Measurements from ENCODE around the gene FRS2. TPM values are rescaled to one million over a fixed set of nuclear protein-coding genes. Genes with fewer than 3 reads are reported as not detected.

FRS2 gene, protein sequence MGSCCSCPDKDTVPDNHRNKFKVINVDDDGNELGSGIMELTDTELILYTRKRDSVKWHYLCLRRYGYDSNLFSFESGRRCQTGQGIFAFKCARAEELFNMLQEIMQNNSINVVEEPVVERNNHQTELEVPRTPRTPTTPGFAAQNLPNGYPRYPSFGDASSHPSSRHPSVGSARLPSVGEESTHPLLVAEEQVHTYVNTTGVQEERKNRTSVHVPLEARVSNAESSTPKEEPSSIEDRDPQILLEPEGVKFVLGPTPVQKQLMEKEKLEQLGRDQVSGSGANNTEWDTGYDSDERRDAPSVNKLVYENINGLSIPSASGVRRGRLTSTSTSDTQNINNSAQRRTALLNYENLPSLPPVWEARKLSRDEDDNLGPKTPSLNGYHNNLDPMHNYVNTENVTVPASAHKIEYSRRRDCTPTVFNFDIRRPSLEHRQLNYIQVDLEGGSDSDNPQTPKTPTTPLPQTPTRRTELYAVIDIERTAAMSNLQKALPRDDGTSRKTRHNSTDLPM
- total RNA-seq: 37.6 and 41.1 TPM in 2 replicates

DNA sequence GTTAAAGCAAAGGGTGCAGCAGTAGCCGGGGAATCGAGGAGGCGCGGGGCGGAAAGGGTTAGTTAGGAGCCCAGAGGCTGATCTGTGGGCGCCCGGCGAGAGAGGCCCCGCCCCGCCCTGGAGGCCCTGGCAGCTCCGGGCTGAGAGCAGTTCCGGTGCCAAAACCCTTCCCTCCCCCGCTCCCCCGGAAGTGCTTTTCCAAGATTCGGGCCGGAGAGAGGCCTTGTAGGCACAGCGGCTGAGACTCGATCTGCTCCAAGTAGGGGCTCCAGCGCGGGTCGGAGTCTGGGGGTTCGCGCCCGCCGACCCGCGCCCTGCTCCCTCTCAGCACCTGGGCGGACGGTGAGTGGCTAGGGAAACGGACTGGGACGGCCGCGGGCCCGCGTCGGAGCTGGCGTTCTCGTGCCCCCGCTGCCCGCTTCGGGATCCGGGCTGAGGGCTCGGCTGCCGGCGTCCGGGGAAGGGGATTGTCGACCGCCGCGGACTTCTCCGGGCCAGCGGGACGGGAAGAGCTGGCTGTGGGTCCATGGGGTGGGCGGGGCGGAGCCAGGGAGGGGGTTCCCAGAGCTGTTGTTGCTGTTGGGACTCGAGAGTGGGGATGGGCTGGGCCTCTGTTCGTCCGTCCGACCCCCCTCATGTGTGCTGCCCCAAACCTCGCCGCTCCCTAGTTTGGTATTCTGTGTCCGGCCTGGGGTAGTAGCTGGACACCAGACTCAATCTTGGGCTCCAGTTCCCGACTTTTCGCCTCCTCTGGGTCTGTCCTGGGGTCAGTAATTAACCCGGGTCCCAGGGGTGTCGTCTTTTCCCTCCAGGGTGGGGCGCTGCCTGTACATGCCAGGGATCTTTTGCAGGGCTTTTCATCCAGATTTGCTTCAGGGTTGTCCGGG lies at the start of gene FRS2:
Gene FRS2 (plus strand): TSS at position 200 of the 887 bp plus-strand sequence. CDS start 98,643 bp downstream, outside the sequence.

DNA sequence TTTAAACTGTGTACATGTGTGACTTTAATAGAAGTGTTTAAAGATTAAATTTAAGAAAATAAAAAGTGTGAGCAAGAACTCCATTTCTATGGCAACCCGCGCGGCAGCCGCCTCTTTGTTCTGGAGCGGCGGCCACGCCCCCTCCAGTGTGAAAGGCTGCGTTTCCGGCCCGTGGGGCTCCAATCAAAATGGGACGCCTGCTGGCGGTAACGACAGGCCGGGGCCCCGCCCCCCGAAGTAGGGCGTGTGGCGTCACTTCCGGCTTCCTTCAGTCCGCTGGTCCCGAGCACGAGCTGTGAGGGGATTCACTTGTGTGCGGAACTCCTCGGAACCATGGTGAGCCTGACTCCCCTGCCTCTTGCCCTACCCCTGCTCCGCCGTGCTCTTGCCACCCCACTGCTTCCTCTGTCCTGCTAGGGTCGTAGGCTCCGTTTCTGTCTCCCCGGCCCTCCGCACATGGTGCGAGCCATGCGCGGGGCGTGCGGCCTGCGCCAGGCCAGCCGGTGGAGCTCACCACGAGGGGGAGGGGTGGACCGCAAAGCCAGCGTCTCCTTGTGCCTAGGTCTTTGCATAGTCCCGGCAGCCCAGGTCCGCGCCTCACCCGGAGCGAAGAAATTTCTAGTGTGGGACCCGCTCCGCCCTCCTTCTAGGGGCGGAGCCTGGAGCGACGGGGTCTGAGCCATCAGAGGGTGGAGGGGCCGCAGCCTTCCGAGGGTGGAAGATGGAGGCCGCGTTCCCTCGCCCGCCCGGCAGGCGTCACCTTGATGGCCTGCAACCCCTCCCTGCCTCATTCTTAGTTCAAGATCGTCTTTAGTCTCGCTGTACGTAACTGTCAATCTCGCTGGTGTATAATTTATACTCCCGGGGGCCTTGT lies 115.2 kb downstream of the FRS2 start, which contains the start of gene CCT2:
Gene CCT2 (plus strand): TSS at position 271 of the 874 bp plus-strand sequence. CDS start 63 bp downstream, at position 334.

DNA sequence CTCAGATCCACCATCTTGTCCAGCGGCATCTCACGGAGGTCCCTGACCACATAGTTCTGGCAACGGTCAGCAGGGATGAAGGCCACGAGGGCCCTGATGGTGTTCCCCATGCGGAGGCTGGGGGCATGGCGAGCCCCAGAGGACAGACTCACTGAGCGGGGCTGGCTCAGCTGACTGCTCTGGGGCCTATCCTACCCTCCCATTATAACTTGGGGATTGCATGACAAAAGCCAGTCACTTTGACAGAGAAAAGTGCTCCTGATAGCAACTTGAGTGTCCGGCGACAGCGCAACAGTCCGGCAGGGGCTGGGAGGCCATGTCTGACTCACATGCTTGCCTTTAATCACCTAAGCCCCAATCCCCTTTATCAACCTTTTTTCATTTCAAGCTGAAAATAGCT lies 140.5 kb downstream of the FRS2 start, which contains the start of gene LRRC10:
Gene LRRC10 (minus strand): TSS at position 179 of the 400 bp plus-strand sequence. CDS start 69 bp downstream, at position 110.

Other genes starting within 250 kb of the FRS2 start
- gene CPSF6, start 230.8 kb upstream of the FRS2 start, total RNA-seq: 24.5 and 29.4 TPM in 2 replicates
- gene LYZ, start 122.0 kb upstream of the FRS2 start, total RNA-seq: 0.31 TPM in 1 of 2 replicates, not detected in the other
- 13.0 and 29.0 TPM in 2 replicates for gene YEATS4, start 110.6 kb upstream of the FRS2 start, total RNA-seq
- 69.3 and 83.2 TPM in 2 replicates for gene CCT2, start 115.1 kb downstream of the FRS2 start, total RNA-seq
- not detected in 2 replicates for gene LRRC10, start 140.5 kb downstream of the FRS2 start, total RNA-seq
- not detected in 2 replicates for gene BEST3, start 228.9 kb downstream of the FRS2 start, total RNA-seq

Data from cardiac ventricle fibroblast (primary cell).